ENCODE measurements around the gene MFAP3L.

Gene MFAP3L

DNA sequence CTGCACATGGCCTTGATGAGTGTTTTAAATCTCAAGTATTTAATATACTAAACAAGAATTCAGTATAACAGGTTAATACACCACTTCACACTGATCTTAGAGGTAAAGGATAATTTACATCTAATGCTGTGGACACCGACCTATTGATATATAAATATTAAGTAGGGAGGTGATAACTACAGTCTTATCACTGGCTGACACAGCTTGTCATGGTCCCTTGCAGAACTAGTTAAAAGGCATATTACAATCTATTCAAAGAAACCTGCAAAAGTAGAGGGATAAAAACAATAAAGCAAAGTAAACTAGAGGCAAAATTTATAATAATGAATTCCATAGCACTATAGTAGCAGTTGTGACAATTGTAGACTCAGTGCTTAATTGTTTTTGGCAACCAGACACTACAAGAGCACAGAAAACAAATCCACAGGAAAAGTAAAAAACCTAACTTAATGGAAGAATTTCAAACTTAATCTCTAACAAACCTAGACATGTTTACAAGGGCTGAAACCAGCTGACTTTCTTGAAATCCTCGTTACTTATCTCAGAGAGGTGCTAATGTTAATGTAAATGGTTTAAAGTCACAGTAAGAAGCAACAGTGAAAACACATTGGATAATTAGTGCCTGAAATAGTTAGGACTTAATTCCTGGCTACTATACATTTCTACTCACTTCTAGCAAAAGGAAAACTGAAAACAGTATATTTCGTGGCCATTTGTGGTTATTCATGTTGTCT lies 25.0 kb downstream of the MFAP3L start:
- no peak overlapping the region for H3K27ac ChIP-seq (ENCODE audit: low read length, poor library complexity, severe bottlenecking)
- no peak overlapping the region for H2BK15ac ChIP-seq (ENCODE audit: low read depth, poor library complexity, severe bottlenecking)
- no peak overlapping the region for H3K4ac ChIP-seq (ENCODE audit: low read depth in 1 of 2, low read length in 2 of 2)
- no peaks in the 10 kb centered on the region for H3K36me3 ChIP-seq (ENCODE audit: control insufficient read depth in 1 of 2, insufficient read depth in 2 of 2, low read depth in 1 of 2, low read length in 2 of 2)
- no peak overlapping the region for H4K91ac ChIP-seq (ENCODE audit: low read length)
- no peak overlapping the region for H3K4me3 ChIP-seq (ENCODE audit: insufficient read depth in 1 of 2, low read depth in 1 of 2, low read length in 2 of 2)
- H2BK120ac ChIP-seq (ENCODE audit: low read depth, low read length) = no peak overlapping the region
- no peak overlapping the region for H3K18ac ChIP-seq (ENCODE audit: low read depth in 1 of 2, low read length in 2 of 2)
- H2AK5ac ChIP-seq (ENCODE audit: low read length, severe bottlenecking) = no peak overlapping the region
- no peaks in the 10 kb centered on the region for H3K9me3 ChIP-seq (ENCODE audit: control insufficient read depth, low read length)
- H3K27me3 ChIP-seq (ENCODE audit: control insufficient read depth in 1 of 2, insufficient read depth in 1 of 2, low read length in 2 of 2) = no peaks in the 10 kb centered on the region
- DNase-seq = no peak
- no peaks in the 10 kb centered on the region for H3K79me1 ChIP-seq (replicated peaks; ENCODE audit: low read length, poor library complexity, severe bottlenecking)
- no peak overlapping the region for H3K9ac ChIP-seq (ENCODE audit: low read length)
- H3K23ac ChIP-seq (ENCODE audit: low read length in 2 of 2) = no peak overlapping the region
- H3K4me2 ChIP-seq (ENCODE audit: low read length, poor library complexity, severe bottlenecking) = no peak overlapping the region
- H2BK5ac ChIP-seq (ENCODE audit: low read depth, low read length, poor library complexity, severe bottlenecking) = no peak overlapping the region
- H2BK12ac ChIP-seq (ENCODE audit: low read length in 2 of 2) = no peak overlapping the region
- WGBS = 60% methylated on average over 1 of the region's 3 CpGs
- H4K8ac ChIP-seq (ENCODE audit: low read length) = no peak overlapping the region
- H3K4me1 ChIP-seq (ENCODE audit: control insufficient read depth, insufficient read depth, low read depth, low read length) = no peaks in the 10 kb centered on the region
- no peak overlapping the region for H2AFZ ChIP-seq (ENCODE audit: low read depth, low read length)
- no peak overlapping the region for H3K14ac ChIP-seq (ENCODE audit: low read length in 2 of 2)

DNA sequence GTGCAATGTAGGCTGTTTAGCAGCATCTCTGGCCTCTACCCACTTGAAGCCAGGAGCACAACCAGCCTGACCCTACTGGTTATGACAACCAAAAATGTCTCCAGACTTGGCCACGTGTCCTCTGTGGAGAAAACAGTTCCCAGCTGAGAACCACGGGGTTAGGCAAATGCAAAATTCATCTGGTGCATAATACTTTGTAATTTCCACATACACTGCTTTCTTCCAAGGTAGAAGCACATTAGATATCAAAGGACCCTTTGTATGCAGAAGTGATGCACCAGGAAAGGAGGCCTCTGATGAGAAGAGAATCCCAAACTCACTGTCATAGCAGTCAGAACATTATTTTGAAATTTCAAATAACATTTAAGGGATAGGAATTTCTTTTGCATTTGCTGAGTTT lies 26.3 kb downstream of the MFAP3L start:
- H3K27me3 ChIP-seq (ENCODE audit: control insufficient read depth in 1 of 2, insufficient read depth in 1 of 2, low read length in 2 of 2) = no peaks in the 10 kb centered on the region
- no peak overlapping the region for H3K18ac ChIP-seq (ENCODE audit: low read depth in 1 of 2, low read length in 2 of 2)
- H3K9me3 ChIP-seq (ENCODE audit: control insufficient read depth, low read length) = no peaks in the 10 kb centered on the region
- H3K27ac ChIP-seq (ENCODE audit: low read length, poor library complexity, severe bottlenecking) = no peak overlapping the region
- H3K14ac ChIP-seq (ENCODE audit: low read length in 2 of 2) = no peak overlapping the region
- no peak for DNase-seq
- no peak overlapping the region for H2AFZ ChIP-seq (ENCODE audit: low read depth, low read length)
- no peak overlapping the region for H3K9ac ChIP-seq (ENCODE audit: low read length)
- no peak overlapping the region for H3K4ac ChIP-seq (ENCODE audit: low read depth in 1 of 2, low read length in 2 of 2)
- H4K91ac ChIP-seq (ENCODE audit: low read length) = no peak overlapping the region
- WGBS = 43% methylated on average over 2 of the region's 2 CpGs
- H4K8ac ChIP-seq (ENCODE audit: low read length) = no peak overlapping the region
- no peak overlapping the region for H2BK12ac ChIP-seq (ENCODE audit: low read length in 2 of 2)
- no peak overlapping the region for H3K23ac ChIP-seq (ENCODE audit: low read length in 2 of 2)
- H2BK120ac ChIP-seq (ENCODE audit: low read depth, low read length) = no peak overlapping the region
- H2BK5ac ChIP-seq (ENCODE audit: low read depth, low read length, poor library complexity, severe bottlenecking) = no peak overlapping the region
- H3K4me2 ChIP-seq (ENCODE audit: low read length, poor library complexity, severe bottlenecking) = no peak overlapping the region
- H3K79me1 ChIP-seq (replicated peaks; ENCODE audit: low read length, poor library complexity, severe bottlenecking) = no peaks in the 10 kb centered on the region
- no peak overlapping the region for H2AK5ac ChIP-seq (ENCODE audit: low read length, severe bottlenecking)
- no peaks in the 10 kb centered on the region for H3K36me3 ChIP-seq (ENCODE audit: control insufficient read depth in 1 of 2, insufficient read depth in 2 of 2, low read depth in 1 of 2, low read length in 2 of 2)
- H3K4me1 ChIP-seq (ENCODE audit: control insufficient read depth, insufficient read depth, low read depth, low read length) = no peaks in the 10 kb centered on the region
- no peak overlapping the region for H2BK15ac ChIP-seq (ENCODE audit: low read depth, poor library complexity, severe bottlenecking)
- no peak overlapping the region for H3K4me3 ChIP-seq (ENCODE audit: insufficient read depth in 1 of 2, low read depth in 1 of 2, low read length in 2 of 2)

DNA sequence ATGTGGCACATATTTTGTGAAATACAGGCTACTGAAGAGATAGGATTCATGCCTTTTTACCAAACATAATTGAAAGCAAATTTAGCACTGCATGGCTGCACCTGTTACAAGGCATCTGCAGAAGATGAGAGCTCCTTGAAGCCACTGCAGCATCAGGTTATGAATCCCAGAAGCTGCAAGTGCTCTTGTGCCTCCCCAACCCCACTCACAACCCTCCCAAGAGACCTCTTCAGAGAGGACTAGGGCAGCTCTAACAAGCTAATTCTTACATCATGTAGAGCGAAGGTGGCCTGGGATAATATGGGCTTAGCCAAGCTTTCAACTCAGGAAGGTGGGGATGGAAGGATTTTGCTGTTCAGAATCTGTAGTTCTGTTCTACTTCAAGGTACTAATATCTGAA lies 27.2 kb downstream of the MFAP3L start:
- no peak overlapping the region for H2BK5ac ChIP-seq (ENCODE audit: low read depth, low read length, poor library complexity, severe bottlenecking)
- H3K9me3 ChIP-seq (ENCODE audit: control insufficient read depth, low read length) = no peaks in the 10 kb centered on the region
- H3K18ac ChIP-seq (ENCODE audit: low read depth in 1 of 2, low read length in 2 of 2) = no peak overlapping the region
- H3K9ac ChIP-seq (ENCODE audit: low read length) = no peak overlapping the region
- H3K27ac ChIP-seq (ENCODE audit: low read length, poor library complexity, severe bottlenecking) = no peak overlapping the region
- no peak overlapping the region for H2BK15ac ChIP-seq (ENCODE audit: low read depth, poor library complexity, severe bottlenecking)
- H4K91ac ChIP-seq (ENCODE audit: low read length) = no peak overlapping the region
- H4K8ac ChIP-seq (ENCODE audit: low read length) = no peak overlapping the region
- no peak overlapping the region for H2BK120ac ChIP-seq (ENCODE audit: low read depth, low read length)
- H3K14ac ChIP-seq (ENCODE audit: low read length in 2 of 2) = no peak overlapping the region
- no CpG with 5 or more reads among the region's 1 CpG for WGBS
- DNase-seq = no peak
- H3K4me2 ChIP-seq (ENCODE audit: low read length, poor library complexity, severe bottlenecking) = no peak overlapping the region
- no peak overlapping the region for H3K4ac ChIP-seq (ENCODE audit: low read depth in 1 of 2, low read length in 2 of 2)
- no peak overlapping the region for H2AK5ac ChIP-seq (ENCODE audit: low read length, severe bottlenecking)
- H3K36me3 ChIP-seq (ENCODE audit: control insufficient read depth in 1 of 2, insufficient read depth in 2 of 2, low read depth in 1 of 2, low read length in 2 of 2) = no peaks in the 10 kb centered on the region
- H3K79me1 ChIP-seq (replicated peaks; ENCODE audit: low read length, poor library complexity, severe bottlenecking) = no peaks in the 10 kb centered on the region
- no peak overlapping the region for H3K23ac ChIP-seq (ENCODE audit: low read length in 2 of 2)
- H3K4me1 ChIP-seq (ENCODE audit: control insufficient read depth, insufficient read depth, low read depth, low read length) = no peaks in the 10 kb centered on the region
- no peaks in the 10 kb centered on the region for H3K27me3 ChIP-seq (ENCODE audit: control insufficient read depth in 1 of 2, insufficient read depth in 1 of 2, low read length in 2 of 2)
- H2BK12ac ChIP-seq (ENCODE audit: low read length in 2 of 2) = no peak overlapping the region
- H2AFZ ChIP-seq (ENCODE audit: low read depth, low read length) = no peak overlapping the region
- no peak overlapping the region for H3K4me3 ChIP-seq (ENCODE audit: insufficient read depth in 1 of 2, low read depth in 1 of 2, low read length in 2 of 2)

DNA sequence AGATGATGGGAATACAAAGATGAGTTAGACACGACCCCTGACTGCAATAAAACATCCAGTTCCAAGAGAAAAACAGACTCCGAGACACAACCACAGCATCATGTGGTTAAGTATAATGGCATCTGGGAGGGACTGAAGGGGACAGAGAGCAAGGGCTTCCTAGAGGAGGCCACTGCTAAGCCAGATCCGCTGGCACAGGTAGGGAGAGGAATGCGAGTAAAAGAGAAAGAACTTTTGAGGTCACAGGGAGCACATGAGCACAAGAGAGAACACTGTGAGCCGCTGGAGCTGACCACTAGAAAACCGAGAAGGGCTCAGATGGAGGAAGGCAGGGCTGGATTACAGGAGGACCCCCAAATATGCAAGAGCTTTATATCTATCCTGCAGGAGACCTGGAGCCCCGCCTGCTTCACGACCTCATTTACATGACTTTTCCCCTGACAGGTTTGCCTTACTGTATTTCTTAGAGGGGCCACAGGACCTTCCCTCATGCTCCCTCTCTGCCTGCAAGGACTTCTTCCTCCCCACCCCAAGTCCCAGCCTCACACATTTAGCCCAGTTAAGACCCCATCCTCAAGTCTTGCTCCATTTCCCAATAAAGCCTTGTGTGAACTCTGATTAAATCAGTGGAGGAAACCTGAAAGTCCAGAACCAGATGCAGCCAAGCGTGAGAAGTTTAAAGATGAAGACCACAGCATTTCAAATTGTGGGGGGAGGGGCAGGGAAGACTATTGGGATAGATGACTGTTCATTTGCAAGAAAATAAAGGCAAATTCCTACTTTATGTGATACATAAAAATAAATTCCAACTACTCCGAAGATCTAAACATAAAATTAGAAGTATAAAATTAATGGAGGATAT lies 29.6 kb downstream of the MFAP3L start:
- H2AFZ ChIP-seq (ENCODE audit: low read depth, low read length) = no peak overlapping the region
- H3K27ac ChIP-seq (ENCODE audit: low read length, poor library complexity, severe bottlenecking) = no peak overlapping the region
- H2BK12ac ChIP-seq (ENCODE audit: low read length in 2 of 2) = no peak overlapping the region
- DNase-seq = no peak
- H3K79me1 ChIP-seq (replicated peaks; ENCODE audit: low read length, poor library complexity, severe bottlenecking) = no peaks in the 10 kb centered on the region
- H2BK15ac ChIP-seq (ENCODE audit: low read depth, poor library complexity, severe bottlenecking) = no peak overlapping the region
- WGBS = 83% methylated on average over 8 of the region's 10 CpGs
- H3K36me3 ChIP-seq (ENCODE audit: control insufficient read depth in 1 of 2, insufficient read depth in 2 of 2, low read depth in 1 of 2, low read length in 2 of 2) = peaks cover 0 to 2% of the 10 kb centered on the region in 2 experiments
- H3K4ac ChIP-seq (ENCODE audit: low read depth in 1 of 2, low read length in 2 of 2) = no peak overlapping the region
- no peak overlapping the region for H2BK120ac ChIP-seq (ENCODE audit: low read depth, low read length)
- H3K4me2 ChIP-seq (ENCODE audit: low read length, poor library complexity, severe bottlenecking) = no peak overlapping the region
- no peak overlapping the region for H4K91ac ChIP-seq (ENCODE audit: low read length)
- no peaks in the 10 kb centered on the region for H3K27me3 ChIP-seq (ENCODE audit: control insufficient read depth in 1 of 2, insufficient read depth in 1 of 2, low read length in 2 of 2)
- H2BK5ac ChIP-seq (ENCODE audit: low read depth, low read length, poor library complexity, severe bottlenecking) = no peak overlapping the region
- no peak overlapping the region for H3K14ac ChIP-seq (ENCODE audit: low read length in 2 of 2)
- no peak overlapping the region for H3K18ac ChIP-seq (ENCODE audit: low read depth in 1 of 2, low read length in 2 of 2)
- H3K23ac ChIP-seq (ENCODE audit: low read length in 2 of 2) = no peak overlapping the region
- H2AK5ac ChIP-seq (ENCODE audit: low read length, severe bottlenecking) = no peak overlapping the region
- H4K8ac ChIP-seq (ENCODE audit: low read length) = no peak overlapping the region
- no peak overlapping the region for H3K4me3 ChIP-seq (ENCODE audit: insufficient read depth in 1 of 2, low read depth in 1 of 2, low read length in 2 of 2)
- no peak overlapping the region for H3K9ac ChIP-seq (ENCODE audit: low read length)
- no peaks in the 10 kb centered on the region for H3K9me3 ChIP-seq (ENCODE audit: control insufficient read depth, low read length)
- H3K4me1 ChIP-seq (ENCODE audit: control insufficient read depth, insufficient read depth, low read depth, low read length) = no peaks in the 10 kb centered on the region
